GM18951 (cell line): ENCODE results near the gene REPS2.

Experiments used
- POLR2A ChIP-seq: IDR thresholded peaks from 4 replicates; pipeline ENCODE4 v1.6.1; 2011; ENCODE audit warnings: mild to moderate bottlenecking; ENCODE audit not compliant: insufficient read length, insufficient read depth; ENCODE audit errors: extremely low read depth
- in situ Hi-C: fragments of 300-500 bp; cut with MboI; formaldehyde crosslinking; loops from one replicate; pipeline ENCODE4 v1.12.0; 2022; ENCODE audit warnings: low sequenced_read_pairs, mixed read lengths, inconsistent platforms; ENCODE audit not compliant: unreplicated experiment

REPS2 gene

GRCh38 chrX:17161991-17162390 lies 215.5 kb downstream of the REPS2 start:
- TF ChIP-seq POLR2A: no peak
- in situ Hi-C loops: no loop called here

- TF ChIP-seq POLR2A: no peak
- in situ Hi-C loops: no loop called here
These were observed 217.6 kb downstream of the REPS2 start for GRCh38 chrX:17164079-17164478.

- TF ChIP-seq POLR2A: no peak
- in situ Hi-C loops: no loop called here
These were observed 218.5 kb downstream of the REPS2 start for GRCh38 chrX:17164941-17165340.

- in situ Hi-C loops: no loop called here
- TF ChIP-seq POLR2A: no peak
These were observed 221.5 kb downstream of the REPS2 start for GRCh38 chrX:17167915-17168314.

- in situ Hi-C loops: no loop called here
These were observed 224.5 kb downstream of the REPS2 start for GRCh38 chrX:17170973-17171372.

GRCh38 chrX:17174671-17175070 lies 228.2 kb downstream of the REPS2 start:
- TF ChIP-seq POLR2A: no peak
- in situ Hi-C loops: no loop called here

More at GRCh38 chrX:17170973-17171372, 224.5 kb downstream of the REPS2 start:
- no peak for TF ChIP-seq POLR2A

GRCh38 chrX:17182317-17182716 lies 235.9 kb downstream of the REPS2 start:
- in situ Hi-C loops: no loop called here
- no peak for TF ChIP-seq POLR2A

- TF ChIP-seq POLR2A: no peak
- in situ Hi-C loops: no loop called here
These were observed 237.1 kb downstream of the REPS2 start for GRCh38 chrX:17183566-17183965.

GRCh38 chrX:17185431-17185830 lies 239.0 kb downstream of the REPS2 start:
- in situ Hi-C loops: no loop called here

GRCh38 chrX:17187136-17187756 lies 240.8 kb downstream of the REPS2 start:
- in situ Hi-C loops: no loop called here
- TF ChIP-seq POLR2A: no peak

More at GRCh38 chrX:17185431-17185830, 239.0 kb downstream of the REPS2 start:
- TF ChIP-seq POLR2A: no peak

- in situ Hi-C loops: no loop called here
- TF ChIP-seq POLR2A: no peak
These were observed 245.6 kb downstream of the REPS2 start for GRCh38 chrX:17192106-17192505.
